NCI-H82 (cell line): ENCODE results near the gene HCST.
A peak's percentile ranks its signal among the peaks of the same experiment; 100 is the strongest.

ENCODE experiments used
- DNase-seq: peaks from one replicate; lab custom pipeline; 2025; lab: John Stamatoyannopoulos, UW

Gene HCST

GRCh38 chr19:35937345-35938281 lies 35.3 kb downstream of the HCST start:
- DNase-seq, result peak; percentile 28

GRCh38 chr19:35938282-35939224 lies 36.2 kb downstream of the HCST start:
- DNase-seq, result no peak

- no peak for DNase-seq
These were observed 37.2 kb downstream of the HCST start for GRCh38 chr19:35939307-35940077.

- no peak for DNase-seq
These were observed 37.9 kb downstream of the HCST start for GRCh38 chr19:35940078-35940775.

GRCh38 chr19:35940839-35941238 lies 38.5 kb downstream of the HCST start:
- no peak for DNase-seq

GRCh38 chr19:35942235-35942634 lies 39.9 kb downstream of the HCST start:
- DNase-seq, result no peak

- no peak for DNase-seq
These were observed 41.3 kb downstream of the HCST start for GRCh38 chr19:35943321-35944301.

- DNase-seq, result no peak
These were observed 42.2 kb downstream of the HCST start for GRCh38 chr19:35944556-35944955.

- no peak for DNase-seq
These were observed 42.9 kb downstream of the HCST start for GRCh38 chr19:35945121-35945790.

GRCh38 chr19:35946203-35946602 lies 43.9 kb downstream of the HCST start:
- no peak for DNase-seq

- no peak for DNase-seq
These were observed 46.8 kb downstream of the HCST start for GRCh38 chr19:35949131-35949530.
